GM18508 (cell line): Measurements from ENCODE around the gene OR5AC2.

Source experiments
- ATAC-seq: cut with Tn5 transposase; IDR thresholded peaks from one replicate; pipeline ENCODE4 v1.9.1; 2021; ENCODE audit warnings: moderate number of reproducible peaks; ENCODE audit not compliant: insufficient read depth, unreplicated experiment

Gene OR5AC2

DNA sequence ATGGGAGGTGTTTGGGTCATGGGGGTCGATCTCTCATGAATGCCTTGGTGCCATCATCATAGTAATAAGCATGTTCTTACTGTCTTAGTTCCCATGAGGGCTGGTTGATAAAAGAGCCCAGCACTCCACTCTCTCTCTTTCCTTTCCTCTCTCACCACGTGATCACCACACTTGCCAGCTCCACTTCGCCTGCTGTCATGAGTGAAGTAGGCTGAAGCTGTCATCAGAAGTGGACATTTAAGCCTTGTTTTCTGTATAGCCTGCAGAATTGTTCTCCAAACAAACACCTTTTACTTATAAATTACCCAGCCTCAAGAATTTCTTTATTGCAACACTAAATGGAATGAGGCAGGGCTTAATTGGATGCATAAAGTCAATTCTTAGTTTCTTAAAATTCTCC lies 49.7 kb downstream of the OR5AC2 start:
- no peak for ATAC-seq
